Mesenchymal stem cell (in vitro differentiated cells and primary cell): ENCODE data around the gene IFI30.

Experiments
- DNase-seq: peaks from one replicate; pipeline ENCODE4 v3.0.0-alpha.2; 2013
- H2AFZ ChIP-seq: one replicate; pipeline ENCODE4 v1.6.1; 2013; ENCODE audit warnings: low read depth, mild to moderate bottlenecking, control low read depth, inconsistent platforms, low read length, moderate library complexity
- H2AK5ac ChIP-seq: 2 replicates; pipeline ENCODE4 v1.6.1; 2013; ENCODE audit warnings: low read length, moderate library complexity, mild to moderate bottlenecking, inconsistent platforms; ENCODE audit not compliant: severe bottlenecking
- H2BK120ac ChIP-seq: one replicate; pipeline ENCODE4 v1.6.1; 2013; ENCODE audit warnings: low read depth, mild to moderate bottlenecking, inconsistent platforms, low read length, moderate library complexity
- H2BK12ac ChIP-seq, 2 experiments: one replicate each; pipeline ENCODE4 v1.6.1; 2013; ENCODE audit warnings: inconsistent platforms in 2 of 2, low read length in 2 of 2, mild to moderate bottlenecking in 2 of 2, moderate library complexity in 2 of 2, control low read depth in 1 of 2
- H2BK15ac ChIP-seq: one replicate; pipeline ENCODE4 v1.6.1; 2013; ENCODE audit warnings: mild to moderate bottlenecking, low read depth, inconsistent platforms; ENCODE audit not compliant: poor library complexity, severe bottlenecking
- H2BK5ac ChIP-seq: 2 replicates; pipeline ENCODE4 v1.6.1; 2013; ENCODE audit warnings: low read depth, mild to moderate bottlenecking, low read length, control low read depth, inconsistent platforms; ENCODE audit not compliant: poor library complexity, severe bottlenecking
- H3K14ac ChIP-seq, 2 experiments: one replicate each; pipeline ENCODE4 v1.6.1; 2013; ENCODE audit warnings: inconsistent platforms in 2 of 2, low read length in 2 of 2, control low read depth in 1 of 2, mild to moderate bottlenecking in 1 of 2, moderate library complexity in 1 of 2
- H3K18ac ChIP-seq, 2 experiments: one replicate each; pipeline ENCODE4 v1.6.1; 2013; ENCODE audit warnings: inconsistent platforms in 2 of 2, low read length in 2 of 2, control low read depth in 1 of 2, low read depth in 1 of 2, mild to moderate bottlenecking in 1 of 2
- H3K23ac ChIP-seq, 2 experiments: one replicate each; pipeline ENCODE4 v1.6.1; 2013; ENCODE audit warnings: inconsistent platforms in 2 of 2, low read length in 2 of 2, mild to moderate bottlenecking in 2 of 2, moderate library complexity in 2 of 2, control low read depth in 1 of 2
- H3K27ac ChIP-seq: 2 replicates; pipeline ENCODE4 v1.5.1; 2013; ENCODE audit warnings: mild to moderate bottlenecking, moderate library complexity, low read length, control low read depth, inconsistent platforms; ENCODE audit not compliant: poor library complexity, severe bottlenecking
- H3K27me3 ChIP-seq, 2 experiments: 2 replicates each; pipeline versions ENCODE4 v1.6.1 to v1.7.0; 2013; ENCODE audit warnings: low read length in 2 of 2, mild to moderate bottlenecking in 2 of 2, moderate library complexity in 2 of 2, control low read depth in 1 of 2, inconsistent platforms in 1 of 2; ENCODE audit not compliant: control insufficient read depth in 1 of 2, insufficient read depth in 1 of 2
- H3K36me3 ChIP-seq, 2 experiments: 2 replicates each; pipeline versions ENCODE4 v1.6.1 to v1.7.0; 2013; ENCODE audit warnings: low read length in 2 of 2, control low read depth in 1 of 2, inconsistent platforms in 1 of 2, low read depth in 1 of 2, mild to moderate bottlenecking in 1 of 2; ENCODE audit not compliant: insufficient read depth in 2 of 2, control insufficient read depth in 1 of 2
- H3K4ac ChIP-seq, 2 experiments: one replicate each; pipeline ENCODE4 v1.6.1; 2013; ENCODE audit warnings: inconsistent platforms in 2 of 2, low read length in 2 of 2, mild to moderate bottlenecking in 2 of 2, moderate library complexity in 2 of 2, control low read depth in 1 of 2, low read depth in 1 of 2
- H3K4me1 ChIP-seq: 2 replicates; pipeline ENCODE4 v1.6.1; 2013; ENCODE audit warnings: low read depth, low read length, control low read depth; ENCODE audit not compliant: control insufficient read depth, insufficient read depth
- H3K4me2 ChIP-seq: 2 replicates; pipeline ENCODE4 v1.6.1; 2013; ENCODE audit warnings: low read length, mild to moderate bottlenecking, inconsistent platforms; ENCODE audit not compliant: poor library complexity, severe bottlenecking
- H3K4me3 ChIP-seq, 2 experiments: 2 replicates each; pipeline versions ENCODE4 v1.5.1 to v1.7.0; 2013; ENCODE audit warnings: low read length in 2 of 2, mild to moderate bottlenecking in 2 of 2, control low read depth in 1 of 2, low read depth in 1 of 2; ENCODE audit not compliant: insufficient read depth in 1 of 2
- H3K79me1 ChIP-seq: replicated peaks from 2 replicates; pipeline ENCODE4 v1.6.1; 2013; ENCODE audit warnings: mild to moderate bottlenecking, control low read depth, low read length, inconsistent platforms; ENCODE audit not compliant: poor library complexity, severe bottlenecking
- H3K9ac ChIP-seq: 2 replicates; pipeline ENCODE4 v1.7.0; 2013; ENCODE audit warnings: mild to moderate bottlenecking, low read length, moderate library complexity
- H3K9me3 ChIP-seq: 2 replicates; pipeline ENCODE4 v1.7.0; 2013; ENCODE audit warnings: mild to moderate bottlenecking, low read length; ENCODE audit not compliant: control insufficient read depth
- H4K8ac ChIP-seq: one replicate; pipeline ENCODE4 v1.6.1; 2013; ENCODE audit warnings: inconsistent platforms, mild to moderate bottlenecking, low read length, moderate library complexity
- H4K91ac ChIP-seq: one replicate; pipeline ENCODE4 v1.6.1; 2013; ENCODE audit warnings: mild to moderate bottlenecking, low read length, inconsistent platforms
- WGBS: methylation state at CpG from one replicate; pipeline ENCODE4 v1.1.7; 2013; ENCODE audit warnings: mixed read lengths; 5-methylcytosine and 5-hydroxymethylcytosine counted together

Gene IFI30

GRCh38 chr19:18137242-18137641 is 36.4 kb upstream of the IFI30 start:
- H2BK5ac ChIP-seq = no peak overlapping the region
- H3K14ac ChIP-seq = no peak overlapping the region
- no peak for DNase-seq
- H2BK15ac ChIP-seq = no peak overlapping the region
- no peak overlapping the region for H2BK120ac ChIP-seq
- H3K36me3 ChIP-seq = peaks cover 45 to 58% of the 10 kb centered on the region in 2 experiments
- peaks cover 13% of the 10 kb centered on the region for H3K4me1 ChIP-seq
- H3K4me2 ChIP-seq = no peak overlapping the region
- H2AK5ac ChIP-seq = no peak overlapping the region
- no peaks in the 10 kb centered on the region for H3K27me3 ChIP-seq
- no peak overlapping the region for H3K23ac ChIP-seq
- no peak overlapping the region for H4K8ac ChIP-seq
- H3K9ac ChIP-seq = no peak overlapping the region
- no peak overlapping the region for H4K91ac ChIP-seq
- no peak overlapping the region for H2AFZ ChIP-seq
- no peaks in the 10 kb centered on the region for H3K79me1 ChIP-seq
- H3K9me3 ChIP-seq = no peaks in the 10 kb centered on the region
- H2BK12ac ChIP-seq = no peak overlapping the region
- no peak overlapping the region for H3K4me3 ChIP-seq
- H3K4ac ChIP-seq = no peak overlapping the region
- no peak overlapping the region for H3K18ac ChIP-seq
- 93% methylated on average over 11 of the region's 11 CpGs for WGBS
- no peak overlapping the region for H3K27ac ChIP-seq

DNA sequence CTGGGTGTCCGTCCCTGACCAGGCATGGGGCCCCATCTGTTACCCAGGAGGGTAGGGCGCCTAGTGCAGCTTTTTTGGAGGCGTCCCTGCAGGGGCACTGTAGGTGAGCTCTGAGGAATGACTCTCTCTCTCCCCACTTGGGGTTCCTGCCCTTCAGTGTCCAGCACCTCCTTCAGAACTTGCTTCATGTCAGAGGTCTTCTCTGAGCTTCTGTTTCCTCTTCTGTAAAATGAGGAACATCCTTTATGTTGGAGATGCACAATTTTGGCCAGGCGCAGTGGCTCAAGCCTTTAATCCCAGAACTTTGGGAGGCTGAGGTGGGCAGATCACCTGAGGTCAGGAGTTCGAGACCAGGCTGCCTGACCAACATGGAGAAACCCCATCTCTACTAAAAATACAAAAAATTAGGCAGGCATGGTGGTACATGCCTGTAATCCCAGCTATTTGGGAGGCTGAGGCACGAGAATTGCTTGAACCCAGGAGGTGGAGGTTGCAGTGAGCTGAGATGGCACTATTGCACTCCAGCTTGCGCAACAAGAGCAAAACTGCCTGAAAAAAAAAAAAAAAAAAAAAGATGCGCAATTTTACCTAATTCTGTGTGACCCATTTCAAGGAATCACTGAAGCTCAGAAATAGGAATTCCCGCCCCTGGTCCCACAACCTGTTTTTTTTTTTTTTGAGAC is 35.8 kb upstream of the IFI30 start:
- H3K14ac ChIP-seq = no peak overlapping the region
- no peak for DNase-seq
- H2BK12ac ChIP-seq = no peak overlapping the region
- H3K9me3 ChIP-seq = no peaks in the 10 kb centered on the region
- no peak overlapping the region for H3K9ac ChIP-seq
- no peak overlapping the region for H3K4me2 ChIP-seq
- H3K23ac ChIP-seq = no peak overlapping the region
- H4K8ac ChIP-seq = no peak overlapping the region
- no peak overlapping the region for H3K4ac ChIP-seq
- H2BK15ac ChIP-seq = no peak overlapping the region
- H2AK5ac ChIP-seq = no peak overlapping the region
- H3K18ac ChIP-seq = no peak overlapping the region
- H2AFZ ChIP-seq = no peak overlapping the region
- no peak overlapping the region for H2BK120ac ChIP-seq
- no peaks in the 10 kb centered on the region for H3K27me3 ChIP-seq
- H3K4me3 ChIP-seq = no peak overlapping the region
- WGBS = 89% methylated on average over 9 of the region's 9 CpGs
- no peaks in the 10 kb centered on the region for H3K79me1 ChIP-seq
- H3K4me1 ChIP-seq = peaks cover 13% of the 10 kb centered on the region
- H3K36me3 ChIP-seq = peaks cover 44 to 56% of the 10 kb centered on the region in 2 experiments
- no peak overlapping the region for H2BK5ac ChIP-seq
- no peak overlapping the region for H3K27ac ChIP-seq
- H4K91ac ChIP-seq = no peak overlapping the region

GRCh38 chr19:18140473-18140872 is 33.1 kb upstream of the IFI30 start:
- no peak overlapping the region for H3K4me2 ChIP-seq
- no peak overlapping the region for H2AFZ ChIP-seq
- 100% methylated on average over 1 of the region's 1 CpG for WGBS
- peaks cover 14% of the 10 kb centered on the region for H3K4me1 ChIP-seq
- no peak overlapping the region for H3K18ac ChIP-seq
- no peak overlapping the region for H2BK15ac ChIP-seq
- H2BK12ac ChIP-seq = no peak overlapping the region
- no peak overlapping the region for H3K27ac ChIP-seq
- no peak overlapping the region for H3K4ac ChIP-seq
- no peak overlapping the region for H4K91ac ChIP-seq
- no peaks in the 10 kb centered on the region for H3K79me1 ChIP-seq
- no peak overlapping the region for H3K9ac ChIP-seq
- H3K36me3 ChIP-seq = peaks cover 53 to 54% of the 10 kb centered on the region in 2 experiments
- H2AK5ac ChIP-seq = no peak overlapping the region
- no peak overlapping the region for H2BK120ac ChIP-seq
- H2BK5ac ChIP-seq = no peak overlapping the region
- H3K14ac ChIP-seq = no peak overlapping the region
- no peaks in the 10 kb centered on the region for H3K27me3 ChIP-seq
- no peak overlapping the region for H4K8ac ChIP-seq
- no peak for DNase-seq
- H3K4me3 ChIP-seq = no peak overlapping the region
- no peaks in the 10 kb centered on the region for H3K9me3 ChIP-seq
- no peak overlapping the region for H3K23ac ChIP-seq

- Histone ChIP-seq H3K4me3 (no peak overlapping the region), H2BK120ac (no peak overlapping the region), H2BK5ac (no peak overlapping the region), H2AFZ (no peak overlapping the region), H3K4me1 (peaks cover 9% of the 10 kb centered on the region), H3K27me3 (no peaks in the 10 kb centered on the region), H2BK15ac (no peak overlapping the region), H3K9me3 (no peaks in the 10 kb centered on the region), H3K18ac (no peak overlapping the region), H3K23ac (no peak overlapping the region), H3K27ac (no peak overlapping the region), H3K4me2 (no peak overlapping the region), H3K36me3 (peaks cover 53 to 57% of the 10 kb centered on the region in 2 experiments), H2AK5ac (no peak overlapping the region), H3K4ac (no peak overlapping the region), H3K9ac (no peak overlapping the region), H3K14ac (no peak overlapping the region), H4K91ac (no peak overlapping the region), H3K79me1 (no peaks in the 10 kb centered on the region), H4K8ac (no peak overlapping the region), H2BK12ac (no peak overlapping the region)
- DNase-seq = no peak
- WGBS = 98% methylated on average over 6 of the region's 6 CpGs
Observed at GRCh38 chr19:18141031-18141430, 32.6 kb upstream of the IFI30 start.
